Hepatocyte (in vitro differentiated cells): ENCODE results near the gene UNC13A. TPM values are rescaled to one million over a fixed set of nuclear protein-coding genes. Genes with fewer than 3 reads are reported as not detected.

Experiments
- DNase-seq: peaks from one replicate; pipeline ENCODE4 v3.0.0-alpha.2; 2016; ENCODE audit warnings: low spot score
- H2AFZ ChIP-seq: fragments of 200-600 bp; sonication (generic); 2 replicates; pipeline ENCODE4 v1.6.0; 2016; ENCODE audit warnings: antibody characterized with exemption, mild to moderate bottlenecking
- H3K27ac ChIP-seq: fragments of 200-600 bp; sonication (generic); 2 replicates; pipeline ENCODE4 v1.5.1; 2016; ENCODE audit warnings: mild to moderate bottlenecking
- H3K27me3 ChIP-seq: fragments of 200-600 bp; sonication (generic); 2 replicates; pipeline ENCODE4 v1.6.1; 2016
- H3K36me3 ChIP-seq: fragments of 200-600 bp; sonication (generic); replicated peaks from 2 replicates; pipeline ENCODE4 v1.5.1; 2016; ENCODE audit warnings: low read depth; ENCODE audit not compliant: insufficient read depth
- H3K4me1 ChIP-seq: fragments of 200-600 bp; sonication (generic); 2 replicates; pipeline ENCODE4 v1.5.1; 2016; ENCODE audit warnings: mild to moderate bottlenecking, moderate library complexity; ENCODE audit not compliant: insufficient read depth
- H3K4me2 ChIP-seq: fragments of 200-600 bp; sonication (generic); 2 replicates; pipeline ENCODE4 v1.6.0; 2016
- H3K4me3 ChIP-seq: fragments of 200-600 bp; sonication (generic); 2 replicates; pipeline ENCODE4 v1.5.1; 2016; ENCODE audit warnings: mild to moderate bottlenecking
- H3K79me2 ChIP-seq: fragments of 200-600 bp; sonication (generic); 2 replicates; pipeline ENCODE4 v1.6.0; 2017; ENCODE audit warnings: mild to moderate bottlenecking
- H3K9me2 ChIP-seq: fragments of 200-600 bp; sonication (generic); replicated peaks from 2 replicates; pipeline ENCODE4 v1.6.0; 2017; ENCODE audit warnings: mild to moderate bottlenecking; ENCODE audit not compliant: insufficient read depth
- H3K9me3 ChIP-seq: fragments of 200-600 bp; sonication (generic); 2 replicates; pipeline ENCODE4 v1.5.1; 2016; ENCODE audit warnings: low read depth, mild to moderate bottlenecking
- H4K20me1 ChIP-seq: fragments of 200-600 bp; sonication (generic); 2 replicates; pipeline ENCODE4 v1.6.0; 2016; ENCODE audit warnings: mild to moderate bottlenecking; ENCODE audit not compliant: insufficient read depth, poor library complexity, severe bottlenecking
- CTCF ChIP-seq: fragments of 200-600 bp; sonication (generic); IDR thresholded peaks from 2 replicates; pipeline ENCODE4 v1.5.1; 2016; ENCODE audit warnings: antibody characterized with exemption, mild to moderate bottlenecking; ENCODE audit not compliant: poor library complexity
- EZH2 ChIP-seq: fragments of 200-600 bp; sonication (generic); IDR thresholded peaks from 2 replicates; pipeline ENCODE4 v1.6.1; 2016; ENCODE audit warnings: antibody characterized with exemption, mild to moderate bottlenecking, borderline replicate concordance
- EZH2phosphoT487 ChIP-seq: fragments of 200-600 bp; sonication (generic); IDR thresholded peaks from one replicate; pipeline ENCODE4 v1.6.1; 2018; ENCODE audit warnings: antibody characterized with exemption, mild to moderate bottlenecking, low read depth, moderate library complexity; ENCODE audit not compliant: unreplicated experiment, severe bottlenecking
- WGBS: methylation state at CpG from one replicate; pipeline ENCODE4 v1.1.6; 2016; ENCODE audit warnings: low lambda C conversion rate; ENCODE audit errors: missing lambda C conversion rate; 5-methylcytosine and 5-hydroxymethylcytosine counted together
- polyA plus RNA-seq: library from polyadenylated mRNA; unstranded; fragments of >200 nt; fragmentation: Nextera tagmentation; extraction: Ambion mirVana; gene quantifications from 2 replicates; pipeline ENCODE4 v1.2.1, GENCODE V29; 2016
- total RNA-seq: library from RNA; depleted of rRNA; stranded (reverse); fragments of >200 nt; gene quantifications from 2 replicates; pipeline ENCODE4 v1.2.3, GENCODE V29; 2014

UNC13A gene
- total and polyA plus RNA-seq, 2 experiments from 2014 or later = 0.10 TPM; not detected in 1

DNA sequence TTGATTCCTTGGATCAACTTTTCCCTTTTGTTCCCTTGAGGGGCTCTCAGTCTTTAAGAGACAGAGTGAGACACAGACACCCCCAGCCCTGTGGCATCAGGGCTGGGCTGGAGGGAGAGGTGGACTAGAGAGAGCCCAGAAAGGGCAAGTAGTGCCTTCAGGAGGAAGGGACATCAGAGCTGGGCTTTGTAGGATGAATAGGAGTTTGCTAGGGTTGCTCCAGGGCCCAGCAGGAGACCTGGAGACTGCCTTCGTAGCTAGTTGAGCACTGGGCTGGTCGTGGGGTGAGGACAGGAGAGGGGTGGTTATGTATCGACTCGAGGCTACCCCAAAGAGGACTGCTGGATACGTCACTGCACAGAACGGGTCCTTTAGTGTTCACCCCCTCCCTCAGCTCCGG is 36.5 kb upstream of the UNC13A start:
- no peaks in the 10 kb centered on the region for H3K36me3 ChIP-seq
- WGBS = 97% methylated on average over 7 of the region's 7 CpGs
- peaks cover 8% of the 10 kb centered on the region for H3K4me1 ChIP-seq

GRCh38 chr19:17722655-17723240 is 34.6 kb upstream of the UNC13A start:
- 93% methylated on average over 11 of the region's 12 CpGs for WGBS
- Histone ChIP-seq H3K4me3 (no peak overlapping the region), H2AFZ (no peak overlapping the region), H4K20me1 (peaks cover 15% of the 10 kb centered on the region), H3K27ac (no peak overlapping the region), H3K9me2 (no peaks in the 10 kb centered on the region), H3K4me1 (peaks cover 12% of the 10 kb centered on the region), H3K4me2 (no peak overlapping the region), H3K36me3 (no peaks in the 10 kb centered on the region), H3K9me3 (no peaks in the 10 kb centered on the region), H3K27me3 (no peaks in the 10 kb centered on the region), H3K79me2 (peaks cover 26% of the 10 kb centered on the region)
- DNase-seq = no peak
- TF ChIP-seq CTCF (no peak), EZH2 (no peak), EZH2phosphoT487 (no peak)

More for the DNA sequence above, 36.5 kb upstream of the UNC13A start:
- Histone ChIP-seq H3K4me2 (no peak overlapping the region), H3K79me2 (peaks cover 30% of the 10 kb centered on the region), H3K4me3 (no peak overlapping the region), H3K9me3 (no peaks in the 10 kb centered on the region), H3K27me3 (no peaks in the 10 kb centered on the region), H3K27ac (no peak overlapping the region), H4K20me1 (peaks cover 15% of the 10 kb centered on the region), H3K9me2 (no peaks in the 10 kb centered on the region), H2AFZ (no peak overlapping the region)
- TF ChIP-seq EZH2phosphoT487 = no peak
- TF ChIP-seq CTCF = no peak
- no peak for TF ChIP-seq EZH2
- no peak for DNase-seq

DNA sequence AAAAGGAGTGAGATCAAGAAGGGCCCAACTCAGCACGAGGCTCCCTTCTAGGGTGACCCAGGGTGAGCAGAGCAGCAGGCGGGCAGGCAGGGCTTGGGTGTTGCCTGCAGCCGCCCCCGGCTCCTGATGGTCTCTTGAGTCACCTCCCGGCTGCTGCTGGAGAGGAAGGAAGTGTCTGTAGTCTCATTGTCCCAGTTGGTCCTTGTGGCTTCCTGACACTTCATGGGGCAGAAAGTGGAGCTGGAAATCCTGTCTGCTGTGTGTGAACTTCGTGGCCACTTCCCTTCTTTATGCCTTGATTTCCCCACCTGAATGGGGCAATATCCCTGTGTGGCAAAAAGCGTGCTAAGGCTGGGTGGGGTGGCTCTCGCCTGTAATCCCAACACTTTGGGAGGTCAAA is 33.7 kb upstream of the UNC13A start:
- no peaks in the 10 kb centered on the region for H3K9me3 ChIP-seq
- H4K20me1 ChIP-seq = peaks cover 15% of the 10 kb centered on the region
- H3K27me3 ChIP-seq = no peaks in the 10 kb centered on the region
- H3K4me2 ChIP-seq = no peak overlapping the region
- H3K36me3 ChIP-seq = no peaks in the 10 kb centered on the region
- no peak overlapping the region for H3K4me3 ChIP-seq
- H2AFZ ChIP-seq = no peak overlapping the region
- H3K79me2 ChIP-seq = peaks cover 26% of the 10 kb centered on the region
- DNase-seq = no peak
- H3K4me1 ChIP-seq = peaks cover 12% of the 10 kb centered on the region
- no peak overlapping the region for H3K27ac ChIP-seq
- WGBS = 86% methylated on average over 8 of the region's 8 CpGs
- no peaks in the 10 kb centered on the region for H3K9me2 ChIP-seq
- TF ChIP-seq EZH2 (no peak), EZH2phosphoT487 (no peak), CTCF (no peak)
